ENCODE measurements around the gene MICAL2.

Gene MICAL2

DNA sequence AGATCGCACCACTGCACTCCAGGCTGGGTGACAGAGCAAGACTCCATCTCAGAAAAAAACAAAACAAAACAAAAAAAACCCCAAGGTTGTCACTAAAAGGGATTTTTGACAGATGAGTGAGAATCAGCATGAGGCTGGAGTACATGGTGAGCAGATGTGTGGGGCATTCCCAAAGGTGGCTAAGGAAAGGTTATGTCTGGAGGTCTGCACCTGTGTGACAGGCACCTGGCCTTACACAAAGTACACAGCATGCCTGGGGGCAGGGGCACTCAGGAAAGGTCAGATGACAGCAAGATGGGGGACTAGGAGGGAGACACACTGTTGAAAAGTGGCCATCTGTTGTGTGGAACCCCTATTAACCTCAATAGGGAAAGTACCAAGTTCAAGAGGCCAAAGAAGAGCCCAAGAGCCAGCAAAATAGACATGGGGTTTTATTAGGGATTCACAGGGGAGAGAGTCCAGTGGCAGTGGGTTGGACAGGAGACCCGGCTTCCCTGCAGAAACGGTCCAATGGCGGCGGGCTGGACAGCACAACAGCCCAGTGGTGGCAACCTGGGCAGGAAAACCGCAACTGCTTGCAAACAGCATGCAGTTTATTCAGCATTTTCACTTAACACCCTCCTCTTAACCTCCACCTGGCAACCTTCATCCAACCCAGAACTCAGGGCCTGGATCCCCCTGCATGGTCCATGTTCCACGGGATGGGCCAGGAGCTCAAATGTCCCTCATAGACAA, 101.1 kb downstream of the MICAL2 start:
- no peak for DNase-seq (ENCODE audit: low spot score)

GRCh38 chr11:12212174-12212820, 101.9 kb downstream of the MICAL2 start:
- no peak for DNase-seq (ENCODE audit: low spot score)

DNA sequence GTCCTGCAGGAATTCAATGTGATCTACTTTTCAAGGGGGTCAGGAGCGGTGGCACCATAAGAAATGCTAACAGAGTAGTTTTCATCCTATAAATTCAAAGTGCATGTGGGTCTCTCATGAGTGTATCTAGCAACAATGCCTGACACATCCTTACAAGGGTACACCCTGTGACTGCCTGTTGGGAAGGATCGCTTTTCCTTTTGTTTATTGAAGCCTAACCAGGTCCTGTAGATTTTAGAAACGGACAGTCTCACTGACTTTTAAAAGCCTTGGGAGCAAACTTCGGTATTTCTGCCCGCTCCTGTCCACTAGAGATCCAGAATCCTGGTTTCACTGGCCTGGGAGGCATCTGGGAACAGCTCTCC, 102.4 kb downstream of the MICAL2 start:
- DNase-seq (ENCODE audit: low spot score) = no peak

DNA sequence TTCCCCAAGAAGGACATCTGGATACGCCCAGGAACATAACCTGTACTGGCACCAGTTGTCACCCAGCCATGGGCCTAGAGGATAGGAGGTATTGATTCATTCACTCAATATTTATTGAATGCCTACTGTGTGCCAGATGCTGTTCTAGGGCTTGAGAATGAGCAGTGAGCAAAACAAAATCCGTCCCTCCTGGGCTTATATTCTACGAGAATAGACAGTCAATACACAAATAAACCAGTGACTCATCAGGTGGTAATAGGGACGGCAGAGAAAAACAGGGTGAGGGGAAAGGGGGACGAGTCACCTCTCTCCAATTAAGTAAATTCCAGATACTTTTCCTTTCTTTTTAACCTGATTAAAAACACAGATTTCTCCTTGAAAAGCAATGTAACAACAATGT, 103.5 kb downstream of the MICAL2 start:
- DNase-seq (ENCODE audit: low spot score) = peak; percentile 61

- no peak for DNase-seq (ENCODE audit: low spot score)
Measured at GRCh38 chr11:12214751-12215150, 104.4 kb downstream of the MICAL2 start.

DNA sequence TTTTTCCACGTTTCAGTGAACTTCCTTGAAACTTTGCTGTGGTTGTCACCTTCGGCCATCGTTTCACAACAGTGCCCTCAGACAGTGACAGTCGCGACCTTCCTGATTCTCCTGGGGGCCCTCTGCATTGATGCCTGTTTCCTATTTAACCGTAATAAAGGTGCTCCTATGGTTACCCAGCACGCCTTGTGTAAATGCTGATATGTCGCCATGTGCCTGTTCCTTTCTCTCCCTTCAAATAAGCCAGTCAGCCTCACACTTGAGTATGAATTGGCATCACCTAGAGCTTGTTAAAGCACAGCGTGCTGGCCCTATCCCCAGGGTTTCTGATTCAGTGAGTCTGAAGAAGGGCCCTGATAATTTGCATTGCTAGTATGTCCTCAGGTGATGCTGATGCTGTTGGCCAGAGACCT, 104.8 kb downstream of the MICAL2 start:
- no peak for DNase-seq (ENCODE audit: low spot score)

GRCh38 chr11:12216041-12216451, 105.7 kb downstream of the MICAL2 start:
- no peak for DNase-seq (ENCODE audit: low spot score)

DNA sequence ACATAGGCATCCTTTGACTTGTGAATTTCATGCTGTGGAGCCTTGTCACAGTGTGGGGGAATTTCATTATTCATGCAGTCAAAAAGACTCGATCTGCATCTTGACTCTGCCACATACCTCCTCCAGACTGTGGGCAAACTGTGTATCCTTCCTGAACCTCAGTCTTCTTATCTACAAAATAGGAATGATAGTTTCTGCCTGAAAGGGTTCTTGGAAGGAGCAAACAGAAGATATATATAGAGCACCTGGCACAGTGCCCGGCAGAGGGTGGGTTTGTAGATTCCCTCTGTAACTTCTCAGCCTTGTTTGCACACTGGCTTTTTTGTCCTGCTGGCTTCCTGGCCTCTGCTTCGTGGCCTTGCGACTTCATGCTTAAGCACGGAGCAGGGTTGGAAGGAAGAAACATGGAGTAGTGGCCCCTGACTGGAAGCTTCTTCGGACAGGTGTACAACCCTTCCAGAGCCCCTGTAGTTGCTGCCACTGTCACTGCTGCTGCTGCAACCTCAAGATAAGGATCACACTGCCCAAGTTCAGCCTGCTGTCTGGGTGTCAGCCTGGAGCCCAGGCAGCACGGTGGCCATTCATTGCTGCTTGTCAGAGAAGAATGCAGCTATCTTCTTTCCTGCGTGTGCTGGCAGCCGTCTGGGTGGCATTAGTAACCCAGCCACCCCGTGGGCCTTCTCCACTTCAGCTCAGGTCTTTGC, 106.4 kb downstream of the MICAL2 start:
- DNase-seq (ENCODE audit: low spot score) = no peak

DNA sequence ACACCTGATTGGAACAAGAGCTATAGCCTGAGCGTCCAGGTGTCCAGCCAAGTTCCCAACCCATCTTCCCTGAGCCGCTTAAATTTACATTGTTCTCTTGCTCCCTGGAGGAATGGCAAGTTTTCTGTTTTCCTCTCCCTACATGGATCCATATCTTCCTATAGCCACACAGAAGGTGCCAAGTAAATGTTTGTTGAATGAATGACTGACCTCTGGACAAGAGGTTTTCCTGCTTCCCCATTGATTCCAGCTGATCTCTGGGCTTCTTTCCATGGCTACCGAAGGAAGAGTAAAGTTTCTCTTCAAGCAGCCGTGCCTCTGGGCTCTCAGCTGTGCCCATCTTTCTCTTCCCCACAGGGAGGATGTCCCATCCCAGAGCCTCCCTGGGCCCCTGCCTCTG, 107.5 kb downstream of the MICAL2 start:
- DNase-seq (ENCODE audit: low spot score) = no peak

DNA sequence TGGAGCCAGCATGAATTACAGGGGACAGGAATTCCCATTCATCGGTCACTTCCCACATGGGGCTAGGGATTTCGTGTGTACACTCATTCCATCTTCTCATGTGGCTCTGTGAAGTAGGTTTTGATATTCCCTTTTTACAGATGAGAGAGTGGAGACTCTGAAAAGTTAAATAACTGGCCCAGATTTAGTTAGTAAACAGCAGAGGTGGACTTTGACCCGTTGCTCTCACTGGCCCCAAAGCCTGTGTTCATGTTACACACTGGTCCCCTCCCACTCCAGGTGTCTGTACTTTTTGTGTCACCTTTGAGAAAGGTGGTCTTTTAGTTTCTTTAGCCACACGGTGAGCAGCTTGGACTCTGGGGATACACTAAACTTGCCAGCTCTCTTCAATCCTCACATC, 108.5 kb downstream of the MICAL2 start:
- no peak for DNase-seq (ENCODE audit: low spot score)

DNA sequence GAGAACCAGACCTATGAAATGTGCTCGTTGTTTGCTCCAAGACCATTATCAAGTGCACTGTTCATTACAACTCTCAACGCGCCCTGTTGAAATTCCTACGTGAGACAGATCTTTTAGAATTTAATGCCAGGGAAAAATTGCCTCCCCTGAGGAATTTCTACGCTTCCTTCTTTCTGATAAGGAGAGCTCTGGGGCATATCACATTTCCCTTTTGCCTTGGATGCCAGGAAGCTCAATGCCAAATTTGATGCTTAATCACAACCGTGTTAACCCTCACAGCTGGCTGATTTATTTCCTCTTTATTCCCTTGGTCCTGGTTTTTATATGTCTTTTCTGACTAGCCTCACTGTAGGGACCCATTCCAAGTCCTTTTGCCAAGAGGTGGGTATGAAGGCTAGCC, 109.4 kb downstream of the MICAL2 start:
- DNase-seq (ENCODE audit: low spot score) = no peak

- DNase-seq (ENCODE audit: low spot score) = no peak
Measured at GRCh38 chr11:12220305-12220704, 109.9 kb downstream of the MICAL2 start.

- no peak for DNase-seq (ENCODE audit: low spot score)
Measured at GRCh38 chr11:12221051-12221535, 110.7 kb downstream of the MICAL2 start.

DNA sequence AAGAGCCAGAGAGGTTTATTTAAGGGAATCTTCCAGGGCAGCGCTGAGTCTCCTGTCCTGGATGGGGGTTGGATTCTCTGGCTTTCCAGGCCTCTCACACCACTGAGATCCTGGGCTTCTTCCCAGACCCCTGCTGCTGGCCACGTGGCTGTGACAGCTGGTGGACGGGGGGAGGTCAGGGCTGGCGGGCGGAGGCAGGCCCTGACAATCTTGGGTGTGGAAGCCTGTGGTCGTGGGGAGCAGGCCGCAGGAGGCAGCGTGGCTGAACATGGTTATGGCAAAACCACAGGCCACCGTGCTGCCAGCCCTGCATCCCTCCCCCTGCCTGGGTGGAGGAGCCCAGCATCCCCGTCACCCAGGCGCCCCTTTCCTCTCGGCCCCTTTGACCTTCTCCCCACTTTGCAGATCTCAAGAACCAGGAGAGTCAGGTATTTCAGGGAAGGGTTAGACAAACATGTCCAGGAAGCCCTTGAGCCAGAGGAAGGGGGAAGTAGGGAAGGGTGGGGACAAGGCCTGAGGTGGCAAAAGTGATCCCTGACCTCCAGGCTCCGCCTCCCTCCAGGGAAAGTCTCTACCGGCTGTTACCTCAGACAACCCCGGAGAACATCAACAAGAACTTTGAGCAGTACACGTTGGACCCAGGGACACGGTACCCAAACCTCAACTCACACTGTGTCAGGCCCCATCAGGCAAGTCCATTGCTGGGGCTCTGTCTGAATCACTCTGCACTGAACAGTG, 111.8 kb downstream of the MICAL2 start:
- no peak for DNase-seq (ENCODE audit: low spot score)

- DNase-seq (ENCODE audit: low spot score) = no peak
Measured at GRCh38 chr11:12223771-12224536, 113.6 kb downstream of the MICAL2 start.

DNA sequence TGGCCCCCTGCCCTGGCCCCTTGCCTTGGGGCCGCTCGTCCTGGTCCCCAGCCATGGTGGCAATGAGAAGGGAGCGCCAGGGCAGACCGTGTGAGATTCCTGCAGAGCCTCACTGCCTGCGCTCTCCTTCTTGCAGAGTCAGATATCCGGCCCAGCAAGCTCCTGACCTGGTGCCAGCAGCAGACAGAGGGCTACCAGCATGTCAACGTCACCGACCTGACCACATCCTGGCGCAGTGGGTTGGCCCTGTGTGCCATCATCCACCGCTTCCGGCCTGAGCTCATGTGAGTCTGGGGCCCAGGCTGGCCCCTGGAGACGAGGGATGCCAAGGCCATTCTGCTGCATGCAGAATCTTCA, 114.1 kb downstream of the MICAL2 start:
- peak; percentile 49 for DNase-seq (ENCODE audit: low spot score)

- DNase-seq (ENCODE audit: low spot score) = no peak
Measured at GRCh38 chr11:12225046-12225739, 114.8 kb downstream of the MICAL2 start.

GRCh38 chr11:12226093-12226492, 115.7 kb downstream of the MICAL2 start:
- DNase-seq (ENCODE audit: low spot score) = no peak

DNA sequence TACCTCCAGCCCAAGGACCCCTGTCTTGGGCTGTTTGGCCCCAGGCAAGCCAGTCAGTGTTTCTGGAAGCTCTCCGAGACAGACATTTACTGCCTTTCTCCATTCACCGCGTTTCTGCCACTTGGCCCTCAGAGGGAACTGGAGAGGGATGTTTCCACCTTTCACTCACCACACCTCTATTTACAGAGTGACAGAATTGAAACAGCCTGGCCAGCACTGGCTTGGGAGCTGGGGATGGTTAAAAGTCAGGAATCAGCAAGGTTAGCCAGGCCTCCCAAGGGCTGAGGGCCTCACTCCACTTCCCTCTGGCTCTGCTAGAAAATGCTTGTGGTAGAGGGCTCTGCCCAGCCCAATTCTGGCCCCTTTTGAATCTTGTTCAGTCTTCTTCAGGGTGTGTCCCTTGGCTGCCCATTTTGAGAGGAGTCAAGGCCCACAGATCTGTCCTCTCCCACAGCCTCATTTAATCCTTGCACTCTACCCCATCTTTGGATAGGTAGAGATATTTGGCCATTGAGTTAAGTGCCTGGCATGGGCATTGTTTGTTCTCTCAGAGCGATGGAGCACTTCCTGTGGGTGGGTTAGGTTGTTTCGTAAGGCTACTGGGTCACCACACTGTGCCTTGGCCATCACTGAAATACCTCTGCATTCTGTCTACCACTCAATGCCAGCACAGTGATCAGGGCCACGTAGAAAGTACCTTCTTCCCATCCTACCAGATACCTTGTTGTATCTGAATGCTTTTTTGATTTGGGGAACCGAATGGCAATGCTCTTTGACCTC, 119.2 kb downstream of the MICAL2 start:
- DNase-seq (ENCODE audit: low spot score) = no peak

GRCh38 chr11:12232160-12232559, 121.8 kb downstream of the MICAL2 start:
- no peak for DNase-seq (ENCODE audit: low spot score)
